Lower lobe of right lung (tissue), 2 donors: ENCODE results near the gene RPH3AL. TPM values are rescaled to one million over a fixed set of nuclear protein-coding genes. Genes with fewer than 3 reads are reported as not detected.
A peak's percentile ranks its signal among the peaks of the same experiment; 100 is the strongest.
"Not testable (repeated sequence)": the region's sequence is repeated elsewhere in the genome, so short reads cannot be mapped to it uniquely, and the experiment has no call there.

Experiments used
- ATAC-seq, 2 donors: fragments of 200-7000 bp; cut with Tn5 transposase; one replicate each; pipeline ENCODE4 v1.9.1; 2020 to 2022; ENCODE audit warnings: mild to moderate bottlenecking in 2 of 2, moderate library complexity in 2 of 2
- DNase-seq: peaks from one replicate; pipeline ENCODE4 v3.0.0-alpha.2; 2020
- H3K27ac ChIP-seq: fragments of 200-600 bp; one replicate; pipeline ENCODE4 v1.8.0; 2022
- H3K27me3 ChIP-seq: fragments of 200-600 bp; one replicate; pipeline ENCODE4 v1.8.0; 2022; ENCODE audit warnings: low read depth
- H3K36me3 ChIP-seq: fragments of 200-600 bp; one replicate; pipeline ENCODE4 v1.8.0; 2022; ENCODE audit warnings: mild to moderate bottlenecking
- H3K4me1 ChIP-seq: fragments of 200-600 bp; one replicate; pipeline ENCODE4 v1.8.0; 2022
- H3K4me3 ChIP-seq: fragments of 200-600 bp; one replicate; pipeline ENCODE4 v1.8.0; 2022; ENCODE audit warnings: mild to moderate bottlenecking
- H3K9me3 ChIP-seq: fragments of 200-600 bp; one replicate; pipeline ENCODE4 v1.8.0; 2022
- intact Hi-C: fragments of 100-400 bp; cut with DNase I; formaldehyde crosslinking; loops from one replicate; pipeline ENCODE4 v1.11.0; 2022
- total RNA-seq: library from RNA; stranded (reverse); fragmentation: NEBNext Ultra II Directional; extraction: Animal tissue kit (Norgen Biotek cat#: 25700); gene quantifications from one replicate; pipeline ENCODE4 v1.2.1, GENCODE V29; 2021
- TF ChIP-seq, protein P1 (sequence below): fragments of 200-600 bp; IDR thresholded peaks from one replicate; pipeline ENCODE4 v1.8.0; 2022; ENCODE audit warnings: antibody characterized with exemption, mild to moderate bottlenecking
- donor health status: DM: no; HTN: yes; CAD: no; lungs with severe emphysema.

The RPH3AL gene
- total RNA-seq, 1 donor from 2014 or later, result 38.7 TPM

- no peaks in the 10 kb centered on the region for H3K9me3 ChIP-seq
- no peaks in the 10 kb centered on the region for H3K27me3 ChIP-seq
- no peak overlapping the region for H3K27ac ChIP-seq
- no peak overlapping the region for H3K4me3 ChIP-seq
- H3K4me1 ChIP-seq, result no peaks in the 10 kb centered on the region
- no peaks in the 10 kb centered on the region for H3K36me3 ChIP-seq
- TF ChIP-seq, protein P1, sequence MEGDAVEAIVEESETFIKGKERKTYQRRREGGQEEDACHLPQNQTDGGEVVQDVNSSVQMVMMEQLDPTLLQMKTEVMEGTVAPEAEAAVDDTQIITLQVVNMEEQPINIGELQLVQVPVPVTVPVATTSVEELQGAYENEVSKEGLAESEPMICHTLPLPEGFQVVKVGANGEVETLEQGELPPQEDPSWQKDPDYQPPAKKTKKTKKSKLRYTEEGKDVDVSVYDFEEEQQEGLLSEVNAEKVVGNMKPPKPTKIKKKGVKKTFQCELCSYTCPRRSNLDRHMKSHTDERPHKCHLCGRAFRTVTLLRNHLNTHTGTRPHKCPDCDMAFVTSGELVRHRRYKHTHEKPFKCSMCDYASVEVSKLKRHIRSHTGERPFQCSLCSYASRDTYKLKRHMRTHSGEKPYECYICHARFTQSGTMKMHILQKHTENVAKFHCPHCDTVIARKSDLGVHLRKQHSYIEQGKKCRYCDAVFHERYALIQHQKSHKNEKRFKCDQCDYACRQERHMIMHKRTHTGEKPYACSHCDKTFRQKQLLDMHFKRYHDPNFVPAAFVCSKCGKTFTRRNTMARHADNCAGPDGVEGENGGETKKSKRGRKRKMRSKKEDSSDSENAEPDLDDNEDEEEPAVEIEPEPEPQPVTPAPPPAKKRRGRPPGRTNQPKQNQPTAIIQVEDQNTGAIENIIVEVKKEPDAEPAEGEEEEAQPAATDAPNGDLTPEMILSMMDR, result no peak
- no peak for DNase-seq
- ATAC-seq, result no peak
- intact Hi-C loops, result no loop called here
Observed at GRCh38 chr17:206941-207560, 145.6 kb downstream of the RPH3AL start.

DNA sequence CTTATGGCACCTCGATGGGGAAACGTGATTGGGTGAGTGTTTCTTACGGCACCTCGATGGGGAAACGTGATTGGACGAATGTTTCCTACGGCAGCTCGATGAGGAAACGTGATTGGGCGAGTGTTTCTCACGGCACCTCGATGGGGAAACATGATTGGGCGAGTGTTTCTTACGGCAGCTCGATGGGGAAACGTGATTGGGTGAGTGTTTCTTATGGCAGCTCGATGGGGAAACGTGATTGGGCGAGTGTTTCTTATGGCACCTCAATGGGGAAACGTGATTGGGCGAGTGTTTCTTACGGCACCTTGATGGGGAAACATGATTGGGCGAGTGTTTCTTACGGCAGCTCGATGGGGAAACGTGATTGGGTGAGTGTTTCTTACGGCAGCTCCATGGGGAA lies 146.1 kb downstream of the RPH3AL start:
- H3K9me3 ChIP-seq, ATAC-seq, H3K36me3 ChIP-seq, H3K4me3 ChIP-seq, H3K4me1 ChIP-seq, H3K27ac ChIP-seq, H3K27me3 ChIP-seq, intact Hi-C loops, DNase-seq: not testable (repeated sequence)

DNA sequence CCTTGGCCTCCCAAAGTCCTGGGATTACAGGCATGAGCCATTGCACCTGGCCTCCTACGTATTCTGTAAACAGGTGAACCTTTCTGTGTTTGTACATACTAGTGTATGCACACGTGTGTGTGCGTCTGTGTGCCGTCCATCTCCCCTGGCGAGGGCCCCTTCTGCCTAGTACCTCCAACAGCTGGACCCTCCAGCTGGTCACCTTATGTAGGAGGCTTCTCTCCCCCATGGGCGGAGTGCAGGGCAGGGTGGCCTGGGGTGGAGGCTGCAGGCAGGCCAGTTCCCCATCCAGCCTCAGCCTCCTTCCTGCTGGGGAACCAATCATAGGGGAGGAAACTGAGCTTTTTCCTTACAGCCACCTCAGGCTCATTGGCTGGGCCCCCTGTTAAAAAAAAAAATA lies 146.8 kb downstream of the RPH3AL start:
- no peak for ATAC-seq
- no peak overlapping the region for H3K27ac ChIP-seq
- H3K4me3 ChIP-seq, result no peak overlapping the region
- intact Hi-C loops, result no loop called here
- H3K27me3 ChIP-seq, result no peaks in the 10 kb centered on the region
- H3K36me3 ChIP-seq, result no peaks in the 10 kb centered on the region
- H3K4me1 ChIP-seq, result peaks cover under 1% of the 10 kb centered on the region
- TF ChIP-seq, protein P1, result no peak
- no peak for DNase-seq
- no peaks in the 10 kb centered on the region for H3K9me3 ChIP-seq

GRCh38 chr17:205148-205669 lies 147.4 kb downstream of the RPH3AL start:
- no peaks in the 10 kb centered on the region for H3K27me3 ChIP-seq
- ATAC-seq (peak in 1 of 2 donors; percentile 11), DNase-seq (no peak)
- TF ChIP-seq, protein P1, result no peak
- intact Hi-C loops, result no loop called here
- H3K4me1 ChIP-seq, result peaks cover 6% of the 10 kb centered on the region
- H3K27ac ChIP-seq, result no peak overlapping the region
- H3K4me3 ChIP-seq, result no peak overlapping the region
- no peaks in the 10 kb centered on the region for H3K36me3 ChIP-seq
- H3K9me3 ChIP-seq, result no peaks in the 10 kb centered on the region

GRCh38 chr17:204427-205147 lies 148.0 kb downstream of the RPH3AL start:
- ATAC-seq, result no peak
- intact Hi-C loops, result no loop called here

More at GRCh38 chr17:204427-205147, 148.0 kb downstream of the RPH3AL start:
- Histone ChIP-seq H3K9me3 (no peaks in the 10 kb centered on the region), H3K4me3 (no peak overlapping the region), H3K27ac (no peak overlapping the region), H3K27me3 (no peaks in the 10 kb centered on the region), H3K4me1 (peaks cover 12% of the 10 kb centered on the region), H3K36me3 (no peaks in the 10 kb centered on the region)
- DNase-seq, result no peak
- TF ChIP-seq, protein P1, result no peak
